HepG2 (cell line): ENCODE measurements around the gene ABCA8. TPM values are rescaled to one million over a fixed set of nuclear protein-coding genes. Genes with fewer than 3 reads are reported as not detected.

Source experiments
- ARID5B ChIP-seq: IDR thresholded peaks from 2 replicates; pipeline ENCODE4 v1.4.0; 2020; ENCODE audit warnings: mild to moderate bottlenecking, missing genetic modification reagents
- CENPX ChIP-seq: sonication (generic); formaldehyde crosslinking; IDR thresholded peaks from 2 replicates; pipeline ENCODE4 v1.9.0; 2021; ENCODE audit warnings: mild to moderate bottlenecking, missing genetic modification reagents, moderate library complexity
- DRAP1 ChIP-seq: IDR thresholded peaks from 2 replicates; pipeline ENCODE4 v1.6.1; 2016; ENCODE audit warnings: missing genetic modification reagents, missing compliant biosample characterization
- HNF1A ChIP-seq, 2 experiments: sonication (generic) in 1 of 2; formaldehyde crosslinking in 1 of 2; IDR thresholded peaks; 2 replicates each; pipeline versions ENCODE4 v1.4.0 to v1.6.1; 2016 to 2020; ENCODE audit warnings: borderline replicate concordance in 1 of 2, low read depth in 1 of 2, mild to moderate bottlenecking in 1 of 2, missing genetic modification reagents in 1 of 2
- HNF1B ChIP-seq: sonication (generic); formaldehyde crosslinking; IDR thresholded peaks from 2 replicates; pipeline ENCODE4 v1.5.1; 2020; ENCODE audit warnings: mild to moderate bottlenecking, moderate library complexity, missing genetic modification reagents
- HOXD1 ChIP-seq: sonication (generic); formaldehyde crosslinking; IDR thresholded peaks from 2 replicates; pipeline ENCODE4 v1.5.0; 2020; ENCODE audit warnings: missing genetic modification reagents
- KDM6A ChIP-seq: IDR thresholded peaks from 2 replicates; pipeline ENCODE4 v1.6.1; 2016; ENCODE audit warnings: low read depth
- MAX ChIP-seq: IDR thresholded peaks from 2 replicates; pipeline ENCODE4 v1.6.1; 2012; ENCODE audit warnings: inconsistent platforms
- MYC ChIP-seq: sonication (generic); formaldehyde crosslinking; IDR thresholded peaks from 2 replicates; pipeline ENCODE4 v1.9.0; 2021; ENCODE audit warnings: missing genetic modification reagents, borderline replicate concordance
- PITX1 ChIP-seq: sonication (generic); formaldehyde crosslinking; IDR thresholded peaks from 2 replicates; pipeline ENCODE4 v1.5.1; 2020; ENCODE audit warnings: mild to moderate bottlenecking, missing genetic modification reagents
- RBM22 ChIP-seq: fragments of 200-400 bp; formaldehyde crosslinking; optimal IDR thresholded peaks from 2 replicates; pipeline ENCODE3; 2017; ENCODE audit warnings: mild to moderate bottlenecking, low read length, moderate library complexity
- YEATS2 ChIP-seq: sonication (generic); formaldehyde crosslinking; IDR thresholded peaks from 2 replicates; pipeline ENCODE4 v1.4.0; 2020; ENCODE audit warnings: missing genetic modification reagents, borderline replicate concordance
- ZFP36 ChIP-seq: fragments of 150-350 bp; IDR thresholded peaks from 2 replicates; pipeline ENCODE4 v1.6.1; 2018; ENCODE audit warnings: borderline replicate concordance, low read length, low read depth; ENCODE audit not compliant: partially characterized antibody
- ZIK1 ChIP-seq: sonication (generic); formaldehyde crosslinking; IDR thresholded peaks from 2 replicates; pipeline ENCODE4 v1.5.0; 2020; ENCODE audit warnings: mild to moderate bottlenecking, low read depth, missing genetic modification reagents, borderline replicate concordance
- ZNF839 ChIP-seq: sonication (generic); formaldehyde crosslinking; IDR thresholded peaks from 2 replicates; pipeline ENCODE4 v1.4.0; 2020; ENCODE audit warnings: missing genetic modification reagents, mild to moderate bottlenecking, borderline replicate concordance
- ZSCAN9 ChIP-seq: IDR thresholded peaks from 2 replicates; pipeline ENCODE4 v1.6.1; 2016; ENCODE audit warnings: borderline replicate concordance
- polyA plus RNA-seq, 8 experiments: library from polyadenylated mRNA; depleted of rRNA in 3 of 8; stranded (reverse) in 7 of 8; unstranded in 1 of 8; fragments of >200 nt; fragmentation: Illumina TruSeq in 4 of 8; extraction: Trizol in 4 of 8; gene quantifications; 2 replicates each; pipeline versions ENCODE4 v1.2.1 to v1.2.3, GENCODE V29; 2011 to 2016; ENCODE audit warnings: low read depth in 4 of 8, missing spikeins in 1 of 8, mixed read lengths in 1 of 8; ENCODE audit not compliant: insufficient read depth in 1 of 8
- total RNA-seq, 5 experiments: library from RNA; depleted of rRNA; stranded (reverse); fragments of >200 nt; fragmentation: Illumina TruSeq; extraction: Trizol; gene quantifications; 2 replicates each; pipeline ENCODE4 v1.2.3, GENCODE V29; 2016; ENCODE audit warnings: low read depth in 1 of 5
- TF ChIP-seq, protein P1 (sequence below): sonication (generic); formaldehyde crosslinking; IDR thresholded peaks from 2 replicates; pipeline ENCODE4 v1.4.0; 2020; ENCODE audit warnings: mild to moderate bottlenecking, missing genetic modification reagents

The ABCA8 gene
- total and polyA plus RNA-seq, 2 of the 13 experiments (the other 11 are each of a cell fraction or from before 2014, with no cell fraction given): 0.05 to 0.18 TPM

DNA sequence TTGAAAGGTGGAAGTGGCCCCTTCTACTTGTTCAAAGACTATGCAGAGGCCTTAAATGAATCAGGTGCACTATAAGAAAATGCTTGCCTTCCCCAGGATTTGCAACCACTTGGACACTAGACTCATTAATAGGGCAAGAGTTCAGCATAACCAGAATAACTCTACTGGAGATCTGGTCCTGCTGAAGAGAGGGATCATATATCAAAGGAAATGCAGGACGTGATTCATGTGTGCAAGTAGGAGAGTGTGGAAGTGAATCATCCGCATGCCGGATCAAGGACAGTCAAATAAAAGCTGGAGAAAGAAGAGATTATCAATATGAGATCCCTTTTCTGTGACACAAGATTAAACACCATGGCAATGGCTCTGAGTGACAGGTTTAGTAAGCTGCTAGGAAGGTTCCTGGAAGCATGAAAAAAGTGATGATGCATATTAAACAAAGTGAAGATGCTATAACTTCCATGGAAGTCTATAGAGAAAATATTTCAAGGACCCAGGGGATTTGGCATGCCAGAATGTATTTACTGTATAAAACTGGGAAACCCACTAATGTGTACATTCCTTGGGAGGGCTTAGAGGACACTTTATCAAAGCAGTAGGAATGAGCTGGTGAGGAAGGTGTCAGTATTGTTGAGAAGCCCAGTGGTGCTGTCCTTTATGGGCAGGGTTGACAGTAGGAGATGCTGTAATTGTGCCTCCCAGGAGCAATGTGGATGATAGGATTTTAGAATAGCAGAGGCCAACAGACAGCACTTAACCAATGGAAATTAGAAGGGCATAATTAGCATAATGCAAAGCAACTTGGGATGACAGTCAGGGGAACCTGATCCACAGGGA, 133.1 kb downstream of the ABCA8 start (continued):
- TF ChIP-seq ARID5B (CRISPR knock-in tag): peak; percentile 98
- TF ChIP-seq MYC (CRISPR knock-in tag): no peak
- peak; percentile 85 for TF ChIP-seq ZSCAN9 (CRISPR knock-in tag)
- TF ChIP-seq HNF1B (CRISPR knock-in tag): peak; percentile 66; the same call in 1 of the 2 replicates
- TF ChIP-seq ZIK1 (CRISPR knock-in tag): no peak
- TF ChIP-seq YEATS2 (CRISPR knock-in tag): peak; percentile 40; the same call in 1 of the 2 replicates
- no peak for TF ChIP-seq RBM22
- no peak for TF ChIP-seq HOXD1 (CRISPR knock-in tag)
- peak; percentile 51; the same call in 1 of the 2 replicates for TF ChIP-seq PITX1
- TF ChIP-seq KDM6A (CRISPR knock-in tag): peak; percentile 75
- peak; percentile 55; the same call in 1 of the 2 replicates for TF ChIP-seq HNF1A (IDR thresholded peaks at IDR 0.05; ENCODE audit: low read depth)
- peak; percentile 73; the same call in 1 of the 2 replicates for TF ChIP-seq HNF1A (CRISPR knock-in tag; IDR thresholded peaks at IDR 0.05; ENCODE audit: borderline replicate concordance)
- peak; percentile 41; the same call in 1 of the 2 replicates for TF ChIP-seq MAX
- TF ChIP-seq, protein P1, sequence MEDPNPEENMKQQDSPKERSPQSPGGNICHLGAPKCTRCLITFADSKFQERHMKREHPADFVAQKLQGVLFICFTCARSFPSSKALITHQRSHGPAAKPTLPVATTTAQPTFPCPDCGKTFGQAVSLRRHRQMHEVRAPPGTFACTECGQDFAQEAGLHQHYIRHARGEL (CRISPR knock-in tag): no peak
- TF ChIP-seq ZNF839 (CRISPR knock-in tag): no peak
- TF ChIP-seq ZFP36: no peak
- TF ChIP-seq CENPX (CRISPR knock-in tag): no peak
- 0 out of 2 replicates have a peak, but pooled peaks have one; percentile 13 for TF ChIP-seq DRAP1 (CRISPR knock-in tag)
